ENCODE measurements around the gene CHI3L1.

CHI3L1 gene

GRCh38 chr1:203204756-203205155, 18.3 kb upstream of the CHI3L1 start:
- DNase-seq = no peak

DNA sequence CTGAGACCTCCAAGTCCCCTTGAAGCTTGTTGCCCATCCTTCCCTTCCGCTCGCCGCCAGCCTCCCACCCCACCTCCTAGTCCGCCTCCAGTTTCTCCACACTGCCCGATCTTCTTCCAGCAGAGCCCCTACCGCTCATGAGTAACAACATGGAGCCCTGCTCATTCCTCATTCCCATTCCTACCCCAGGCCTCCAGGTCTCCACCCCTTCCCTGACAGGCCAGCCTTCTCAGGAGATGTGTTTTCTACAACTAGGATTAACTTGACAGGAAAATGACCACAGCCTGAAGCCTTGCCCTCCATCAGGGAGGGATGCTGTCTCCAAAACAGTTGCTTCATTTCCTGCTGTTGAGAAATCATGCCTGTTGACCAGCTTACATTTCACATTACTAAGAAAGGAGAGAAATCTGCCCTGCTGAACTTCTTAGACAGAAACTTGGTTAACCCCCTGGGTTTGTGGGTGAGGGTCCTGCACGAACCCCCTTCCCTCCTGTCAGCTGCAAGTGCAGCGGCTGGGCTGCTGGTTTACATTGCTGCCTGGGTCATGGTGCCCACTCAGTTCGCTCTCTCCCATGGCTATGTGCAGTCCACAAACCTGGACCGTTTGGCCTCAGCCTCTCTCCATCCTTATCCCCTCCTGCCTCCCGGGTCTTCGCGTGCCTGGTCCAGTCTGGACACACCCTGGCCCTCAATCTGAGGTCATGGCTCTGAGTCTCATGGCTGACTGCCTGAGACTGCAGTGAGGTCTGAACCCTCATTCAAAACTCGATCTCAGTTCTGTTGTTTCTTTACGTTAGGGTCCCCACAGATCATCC, 16.1 kb upstream of the CHI3L1 start:
- no peak for DNase-seq

GRCh38 chr1:203201516-203202205, 15.2 kb upstream of the CHI3L1 start:
- no peak for DNase-seq

- no peak for DNase-seq
Observed at GRCh38 chr1:203200916-203201315, 14.4 kb upstream of the CHI3L1 start.

- no peak for DNase-seq
Observed at GRCh38 chr1:203199816-203200571, 13.5 kb upstream of the CHI3L1 start.

- no peak for DNase-seq
Observed at GRCh38 chr1:203199481-203199815, 12.9 kb upstream of the CHI3L1 start.

- DNase-seq = no peak
Observed at GRCh38 chr1:203199002-203199401, 12.5 kb upstream of the CHI3L1 start.

DNA sequence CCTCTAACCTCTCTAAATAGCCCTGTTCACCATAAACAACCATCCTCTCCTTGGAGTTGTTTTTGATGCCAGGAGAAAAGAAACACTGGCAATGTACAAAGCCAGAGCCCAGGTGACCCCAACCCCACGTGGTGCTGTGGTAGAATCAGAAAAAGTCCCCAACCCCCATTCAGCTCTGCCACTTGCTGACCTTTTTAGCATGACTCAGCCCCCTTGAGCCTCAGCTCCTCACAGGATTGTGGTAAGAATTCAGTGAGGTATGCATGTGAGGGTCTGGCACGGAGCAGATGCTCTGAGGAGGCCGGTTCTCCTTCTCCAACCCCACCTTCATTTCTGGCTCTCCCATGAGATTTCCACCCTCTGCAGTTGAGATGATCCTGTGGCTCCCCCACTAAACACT, 11.1 kb upstream of the CHI3L1 start:
- DNase-seq = no peak

DNA sequence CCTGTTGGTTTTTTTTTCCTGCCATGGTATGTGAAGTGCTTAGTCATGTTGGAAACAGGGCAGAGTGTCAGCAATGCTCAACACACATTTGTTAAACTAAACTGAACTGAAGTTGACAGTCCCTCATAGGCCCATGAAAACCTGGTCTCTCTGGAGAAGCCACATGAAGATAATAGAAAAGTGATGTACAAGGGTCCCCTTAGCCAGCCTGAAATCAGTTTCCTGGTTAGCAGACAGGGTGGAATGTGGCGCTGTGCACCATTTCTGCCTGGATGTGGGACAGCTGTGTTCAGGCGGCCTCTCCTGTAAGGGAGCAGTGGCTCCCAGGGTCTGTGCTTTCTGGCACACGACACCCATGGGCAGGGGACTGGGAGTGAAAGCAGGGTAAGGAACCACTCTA, 9.9 kb upstream of the CHI3L1 start:
- no peak for DNase-seq

- DNase-seq = no peak
Observed at GRCh38 chr1:203190949-203191348, 4.4 kb upstream of the CHI3L1 start.

DNA sequence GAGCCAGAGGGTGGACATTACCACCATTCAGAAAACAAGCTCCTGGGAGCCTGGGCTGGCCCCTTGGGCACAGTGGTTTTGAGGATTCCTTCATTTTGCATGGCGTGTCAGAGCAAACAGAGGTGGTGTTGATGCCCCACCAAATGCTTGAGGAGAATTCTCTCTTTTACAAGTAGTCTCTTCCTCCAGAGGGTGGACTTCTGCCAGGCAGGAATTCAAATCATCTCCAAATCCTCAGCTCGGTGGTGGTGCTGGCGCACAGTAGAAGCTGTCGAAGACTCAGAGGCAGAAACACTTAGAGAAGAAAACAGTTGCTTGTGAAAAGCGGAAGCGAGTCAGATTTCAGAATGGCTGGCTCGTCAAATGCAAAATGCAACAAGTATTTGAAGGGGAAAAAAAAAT, 3.4 kb upstream of the CHI3L1 start:
- DNase-seq = no peak

- no peak for DNase-seq
Observed at GRCh38 chr1:203188686-203189232, 2.3 kb upstream of the CHI3L1 start.

- no peak for DNase-seq
Observed at GRCh38 chr1:203187689-203188264, 1.3 kb upstream of the CHI3L1 start.

DNA sequence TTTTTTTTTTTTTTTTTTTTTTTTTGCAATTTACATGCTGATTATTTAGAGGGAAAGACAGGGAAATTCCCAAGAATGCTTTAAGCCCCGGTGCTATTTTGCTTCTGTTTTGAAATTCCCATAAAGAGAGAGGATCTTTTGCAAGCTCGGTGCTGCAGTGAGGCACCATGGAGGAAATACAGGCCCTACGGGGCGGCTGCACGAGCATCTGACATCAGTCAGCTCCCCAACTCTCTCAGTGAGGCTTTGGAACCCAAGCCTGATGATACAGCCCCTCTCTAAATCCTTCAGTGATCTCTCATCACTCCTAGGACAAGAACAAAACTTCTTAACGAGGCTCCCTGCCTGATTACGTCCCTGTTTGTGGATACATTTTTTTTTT, 791 bp upstream of the CHI3L1 start:
- DNase-seq = no peak

DNA sequence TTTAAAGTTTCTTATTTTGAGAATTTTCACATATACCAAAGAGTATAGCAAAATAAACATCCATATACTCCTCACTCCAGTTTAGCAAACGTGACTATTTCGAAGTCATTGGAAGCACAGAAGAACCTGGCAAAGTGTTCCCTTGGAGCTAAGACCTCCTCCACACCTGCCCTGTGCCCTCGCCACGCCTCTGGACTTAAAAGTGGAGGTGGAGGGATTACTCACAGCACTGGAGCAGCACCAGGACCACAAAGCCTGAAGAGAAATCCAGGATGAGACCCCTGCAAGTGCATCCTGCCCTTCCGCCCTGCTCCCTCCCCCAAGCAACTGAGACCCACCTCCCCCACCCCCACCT, 436 bp downstream of the CHI3L1 start:
- no peak for DNase-seq

DNA sequence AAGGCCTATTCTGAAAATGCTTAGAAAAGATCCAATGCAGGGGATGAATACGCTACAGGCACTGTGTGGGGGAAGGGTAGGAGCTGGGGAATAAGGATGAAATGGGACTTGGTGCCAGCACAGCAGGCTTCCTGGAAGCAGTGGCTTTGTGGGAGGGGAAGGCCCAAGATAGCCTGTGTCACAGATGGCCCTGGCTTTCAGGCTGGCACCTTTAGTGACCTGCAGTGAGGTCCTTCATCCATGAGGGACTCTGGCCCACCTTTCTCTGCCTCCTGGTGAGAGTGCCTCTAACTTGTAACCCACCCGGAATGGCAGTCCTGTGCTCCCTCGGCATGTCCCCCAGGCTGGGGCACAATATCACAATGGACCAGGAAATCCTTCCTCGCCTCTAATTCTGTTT, 919 bp downstream of the CHI3L1 start:
- no peak for DNase-seq

- no peak for DNase-seq
Observed at GRCh38 chr1:203185061-203185461, 1.4 kb downstream of the CHI3L1 start.

- no peak for DNase-seq
Observed at GRCh38 chr1:203184467-203184866, 2.0 kb downstream of the CHI3L1 start.

GRCh38 chr1:203183828-203184227, 2.7 kb downstream of the CHI3L1 start:
- DNase-seq = no peak

- no peak for DNase-seq
Observed at GRCh38 chr1:203182387-203182953, 4.0 kb downstream of the CHI3L1 start.

DNA sequence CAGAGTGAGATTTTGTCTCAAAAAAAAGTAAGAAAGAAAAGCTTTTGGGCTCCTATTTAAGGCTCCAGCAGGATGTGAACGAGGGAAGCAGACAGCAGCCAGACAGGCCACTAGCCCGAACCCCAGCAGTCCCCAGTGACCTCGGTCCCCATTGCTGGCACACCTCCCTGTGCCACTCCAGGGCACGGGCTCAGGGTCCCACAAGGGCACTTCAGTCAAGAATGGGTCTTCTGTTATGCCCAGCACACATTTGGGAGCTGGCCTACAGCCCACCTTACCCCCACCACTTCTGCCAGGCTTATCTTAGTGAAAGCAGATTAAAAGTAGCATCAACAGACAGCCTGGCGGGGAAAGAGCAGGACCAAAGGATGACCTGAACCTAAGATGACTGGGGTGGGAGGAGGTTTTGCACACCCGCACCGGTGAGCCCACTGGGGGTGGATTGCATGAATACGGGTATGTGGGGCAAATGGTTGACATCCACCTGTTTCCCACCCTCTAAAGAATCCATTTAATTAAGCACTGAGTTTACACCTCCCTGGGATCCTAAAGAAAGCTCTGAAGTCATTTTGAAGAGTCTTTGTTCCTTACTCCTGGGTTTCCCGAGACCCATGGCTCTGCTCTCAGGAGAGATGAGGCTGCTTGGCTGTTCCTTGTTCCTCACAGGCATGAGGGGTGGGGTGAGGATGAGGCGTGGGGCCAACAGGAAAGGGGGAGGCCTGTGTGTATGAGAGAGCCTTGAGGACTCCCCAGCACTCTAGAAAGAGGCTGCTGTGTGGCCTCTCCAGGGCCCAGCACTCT, 4.7 kb downstream of the CHI3L1 start:
- DNase-seq = no peak
